Measurements from ENCODE around the gene IFNA7. TPM values are rescaled to one million over a fixed set of nuclear protein-coding genes. Genes with fewer than 3 reads are reported as not detected.
"Not testable (repeated sequence)": the region's sequence is repeated elsewhere in the genome, so short reads cannot be mapped to it uniquely, and the experiment has no call there.

IFNA7 gene
- total and polyA plus RNA-seq, 2 donors (not counting 1 experiment from before 2014, with no cell fraction given) = not detected

DNA sequence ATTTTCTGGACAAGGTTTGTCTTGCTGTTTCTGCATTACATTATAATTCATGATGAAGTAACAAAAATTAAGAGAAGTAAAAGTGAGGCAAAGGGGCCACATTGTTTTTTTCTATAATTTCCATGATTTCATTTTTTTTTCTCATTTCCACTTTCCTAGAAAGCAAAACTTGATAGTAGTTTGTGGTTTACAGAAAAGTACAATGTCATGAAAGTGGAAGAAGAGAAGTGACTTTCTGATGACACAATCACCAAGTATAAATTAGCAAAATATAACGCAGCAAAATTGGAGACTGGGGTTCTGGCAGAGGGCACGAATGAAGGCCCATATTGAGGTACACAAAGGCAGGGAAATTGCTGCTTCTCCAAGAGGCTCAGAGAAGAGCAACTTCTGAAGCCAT, 42.8 kb upstream of the IFNA7 start:
- Histone ChIP-seq H3K27me3 (ENCODE audit: control insufficient read depth, insufficient read depth, low read length) (peaks cover under 1% of the 10 kb centered on the region), H3K79me2 (ENCODE audit: control insufficient read depth, insufficient read depth, low read length) (no peaks in the 10 kb centered on the region), H3K9me3 (ENCODE audit: control insufficient read depth, insufficient read depth, low read depth, low read length) (no peaks in the 10 kb centered on the region), H3K9ac (ENCODE audit: insufficient read depth, low read length) (no peak overlapping the region), H3K4me3 (replicated peaks in 1 of 4; ENCODE audit: control extremely low read depth in 1 of 4, insufficient read depth in 1 of 4, low read depth in 3 of 4, low read length in 4 of 4) (no peak overlapping the region), H2AFZ (ENCODE audit: low read length) (no peak overlapping the region), H3K36me3 (ENCODE audit: control insufficient read depth, insufficient read depth, low read length) (no peaks in the 10 kb centered on the region), H4K20me1 (ENCODE audit: control insufficient read depth, extremely low read depth, insufficient read depth, low read length) (no peaks in the 10 kb centered on the region), H3K27ac (ENCODE audit: insufficient read depth, low read length) (no peak overlapping the region), H3K4me1 (ENCODE audit: control insufficient read depth, extremely low read depth, insufficient read depth, low read length) (no peaks in the 10 kb centered on the region), H3K4me2 (ENCODE audit: extremely low read depth, insufficient read depth, low read length) (no peak overlapping the region)
- TF ChIP-seq, protein P1, sequence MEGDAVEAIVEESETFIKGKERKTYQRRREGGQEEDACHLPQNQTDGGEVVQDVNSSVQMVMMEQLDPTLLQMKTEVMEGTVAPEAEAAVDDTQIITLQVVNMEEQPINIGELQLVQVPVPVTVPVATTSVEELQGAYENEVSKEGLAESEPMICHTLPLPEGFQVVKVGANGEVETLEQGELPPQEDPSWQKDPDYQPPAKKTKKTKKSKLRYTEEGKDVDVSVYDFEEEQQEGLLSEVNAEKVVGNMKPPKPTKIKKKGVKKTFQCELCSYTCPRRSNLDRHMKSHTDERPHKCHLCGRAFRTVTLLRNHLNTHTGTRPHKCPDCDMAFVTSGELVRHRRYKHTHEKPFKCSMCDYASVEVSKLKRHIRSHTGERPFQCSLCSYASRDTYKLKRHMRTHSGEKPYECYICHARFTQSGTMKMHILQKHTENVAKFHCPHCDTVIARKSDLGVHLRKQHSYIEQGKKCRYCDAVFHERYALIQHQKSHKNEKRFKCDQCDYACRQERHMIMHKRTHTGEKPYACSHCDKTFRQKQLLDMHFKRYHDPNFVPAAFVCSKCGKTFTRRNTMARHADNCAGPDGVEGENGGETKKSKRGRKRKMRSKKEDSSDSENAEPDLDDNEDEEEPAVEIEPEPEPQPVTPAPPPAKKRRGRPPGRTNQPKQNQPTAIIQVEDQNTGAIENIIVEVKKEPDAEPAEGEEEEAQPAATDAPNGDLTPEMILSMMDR (conservative IDR thresholded peaks at IDR 0.05 in 1 of 2, IDR thresholded peaks at IDR 0.05 in 1 of 2; ENCODE audit: low read depth in 1 of 2, low read length in 2 of 2) = no peak
- no peak for TF ChIP-seq EZH2 (IDR thresholded peaks at IDR 0.05; ENCODE audit: low read length, missing control alignments)
- no peak for DNase-seq (ENCODE audit: low read depth in 2 of 2)

DNA sequence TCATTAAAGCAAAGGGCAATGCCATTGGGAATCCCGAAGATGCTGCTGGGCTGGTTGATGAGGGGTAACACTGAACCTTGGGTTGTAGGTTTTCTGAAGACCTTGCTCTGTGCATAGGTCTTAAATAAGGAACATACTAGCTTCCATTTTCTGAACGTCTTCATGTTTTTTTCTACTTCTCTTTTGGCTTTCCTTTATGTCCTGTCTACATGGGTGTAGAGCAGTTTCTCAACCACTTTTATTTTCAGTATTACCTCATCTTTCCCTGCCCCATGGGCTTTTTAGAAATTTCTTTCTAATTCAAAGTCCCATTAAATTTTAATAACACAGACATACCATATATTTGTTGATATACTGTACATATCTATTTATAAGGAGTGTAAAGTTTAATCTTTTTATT, 37.9 kb upstream of the IFNA7 start, which contains the start of gene IFNA14:
Gene IFNA14, minus strand, starts transcription at position 95 of the 400 bp plus-strand sequence. Its CDS starts 70 bp downstream, at position 25.
- Histone ChIP-seq H3K36me3 (ENCODE audit: control insufficient read depth, insufficient read depth, low read length) (no peaks in the 10 kb centered on the region), H3K79me2 (ENCODE audit: control insufficient read depth, insufficient read depth, low read length) (no peaks in the 10 kb centered on the region), H3K9me3 (ENCODE audit: control insufficient read depth, insufficient read depth, low read depth, low read length) (no peaks in the 10 kb centered on the region), H4K20me1 (ENCODE audit: control insufficient read depth, extremely low read depth, insufficient read depth, low read length) (no peaks in the 10 kb centered on the region), H3K4me1 (ENCODE audit: control insufficient read depth, extremely low read depth, insufficient read depth, low read length) (no peaks in the 10 kb centered on the region), H3K9ac (ENCODE audit: insufficient read depth, low read length) (no peak within 1 kb of the TSS), H3K4me3 (replicated peaks in 1 of 4; ENCODE audit: control extremely low read depth in 1 of 4, insufficient read depth in 1 of 4, low read depth in 3 of 4, low read length in 4 of 4) (no peak within 1 kb of the TSS), H3K27ac (ENCODE audit: insufficient read depth, low read length) (no peak within 1 kb of the TSS), H3K27me3 (ENCODE audit: control insufficient read depth, insufficient read depth, low read length) (no peaks in the 10 kb centered on the region), H2AFZ (ENCODE audit: low read length) (no peak within 1 kb of the TSS), H3K4me2 (ENCODE audit: extremely low read depth, insufficient read depth, low read length) (no peak within 1 kb of the TSS)
- DNase-seq (ENCODE audit: low read depth in 2 of 2) = no peak
- TF ChIP-seq EZH2 (IDR thresholded peaks at IDR 0.05; ENCODE audit: low read length, missing control alignments) = no peak
- TF ChIP-seq, protein P1 (conservative IDR thresholded peaks at IDR 0.05 in 1 of 2, IDR thresholded peaks at IDR 0.05 in 1 of 2; ENCODE audit: low read depth in 1 of 2, low read length in 2 of 2) = no peak

DNA sequence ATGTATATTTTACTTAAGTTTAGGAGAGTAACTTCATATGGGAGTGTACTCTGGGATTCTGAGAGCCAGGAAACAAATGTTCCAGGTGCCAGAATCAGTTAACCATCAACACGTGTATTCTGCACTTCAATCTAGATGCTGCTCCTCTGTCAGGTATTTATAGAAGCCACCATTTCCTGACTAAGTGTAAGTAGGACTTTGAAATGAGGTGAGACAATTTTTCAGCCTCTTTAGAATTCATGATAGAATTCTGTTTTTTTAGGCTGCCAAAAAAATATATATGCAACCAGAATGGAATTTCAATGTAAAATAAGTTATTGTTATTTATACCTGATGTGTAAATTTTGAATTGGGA, 34.3 kb upstream of the IFNA7 start:
- H3K27me3 ChIP-seq (ENCODE audit: control insufficient read depth, insufficient read depth, low read length); H4K20me1 ChIP-seq (ENCODE audit: control insufficient read depth, extremely low read depth, insufficient read depth, low read length); H3K4me1 ChIP-seq (ENCODE audit: control insufficient read depth, extremely low read depth, insufficient read depth, low read length); H3K4me2 ChIP-seq (ENCODE audit: extremely low read depth, insufficient read depth, low read length); H2AFZ ChIP-seq (ENCODE audit: low read length); H3K79me2 ChIP-seq (ENCODE audit: control insufficient read depth, insufficient read depth, low read length); H3K9me3 ChIP-seq (ENCODE audit: control insufficient read depth, insufficient read depth, low read depth, low read length); H3K27ac ChIP-seq (ENCODE audit: insufficient read depth, low read length); H3K36me3 ChIP-seq (ENCODE audit: control insufficient read depth, insufficient read depth, low read length); DNase-seq (ENCODE audit: low read depth in 2 of 2); H3K9ac ChIP-seq (ENCODE audit: insufficient read depth, low read length); H3K4me3 ChIP-seq (replicated peaks in 1 of 4; ENCODE audit: control extremely low read depth in 1 of 4, insufficient read depth in 1 of 4, low read depth in 3 of 4, low read length in 4 of 4): not testable (repeated sequence)
